ENCODE results near the gene SMARCA1.
"Not testable (repeated sequence)": the region's sequence is repeated elsewhere in the genome, so short reads cannot be mapped to it uniquely, and the experiment has no call there.

- not testable (repeated sequence) for TF ChIP-seq POLR2A, CTCF, POLR2AphosphoS5 (IDR thresholded peaks at IDR 0.05)
Measured at GRCh38 chrX:129564345-129564744, 41.1 kb upstream of the SMARCA1 start.

All from stomach (tissue), 4 donors.